ENCODE results near the gene PARN.
"Not testable (repeated sequence)": the region's sequence is repeated elsewhere in the genome, so short reads cannot be mapped to it uniquely, and the experiment has no call there.

PARN gene

GRCh38 chr16:14632693-14633569 lies 2.9 kb upstream of the PARN start, which contains the start of gene BFAR:
Gene BFAR (plus strand): TSS chr16:14632951. CDS start chr16:14644347, 11,396 bp downstream.
- peak; percentile 88 for DNase-seq (ENCODE audit: low spot score)

DNA sequence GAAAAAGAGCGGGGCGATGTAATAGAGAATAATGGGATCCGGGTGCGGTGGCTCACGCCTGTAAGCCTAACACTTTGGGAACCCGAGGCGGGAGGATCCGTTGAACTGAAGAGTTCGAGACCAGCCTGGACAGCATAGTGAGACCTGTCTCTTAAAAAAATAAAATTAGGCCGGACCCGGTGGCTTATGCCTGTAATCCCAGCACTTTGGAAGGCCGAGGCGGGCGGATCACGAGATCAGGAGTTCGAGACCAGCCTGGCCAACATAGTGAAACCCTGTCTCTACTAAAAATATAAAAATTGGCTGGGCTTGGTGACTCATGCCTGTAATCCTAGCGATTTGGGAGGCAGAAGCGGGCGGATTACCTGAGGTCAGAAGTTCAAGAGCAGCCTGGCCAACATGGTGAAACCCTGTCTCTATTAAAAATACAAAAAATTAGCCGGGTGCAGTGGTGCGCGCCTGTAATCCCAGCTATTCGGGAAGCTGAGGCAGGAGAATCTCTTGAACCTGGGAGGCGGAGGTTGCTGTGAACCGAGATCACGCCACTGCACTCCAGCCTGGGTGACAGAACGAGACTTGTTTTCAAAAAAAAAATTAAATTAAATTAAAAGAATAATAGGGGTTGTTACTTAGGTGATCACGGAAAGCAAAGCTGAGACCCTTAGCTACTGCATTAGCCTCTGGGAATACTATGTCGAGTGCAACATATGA lies 715 bp upstream of the PARN start:
- not testable (repeated sequence) for DNase-seq (ENCODE audit: low spot score)

- DNase-seq (ENCODE audit: low spot score): peak; percentile 15
Measured at GRCh38 chr16:14629612-14629918, 495 bp downstream of the PARN start.

- peak; percentile 11 for DNase-seq (ENCODE audit: low spot score)
Measured at GRCh38 chr16:14628806-14629611, 1.1 kb downstream of the PARN start.

DNA sequence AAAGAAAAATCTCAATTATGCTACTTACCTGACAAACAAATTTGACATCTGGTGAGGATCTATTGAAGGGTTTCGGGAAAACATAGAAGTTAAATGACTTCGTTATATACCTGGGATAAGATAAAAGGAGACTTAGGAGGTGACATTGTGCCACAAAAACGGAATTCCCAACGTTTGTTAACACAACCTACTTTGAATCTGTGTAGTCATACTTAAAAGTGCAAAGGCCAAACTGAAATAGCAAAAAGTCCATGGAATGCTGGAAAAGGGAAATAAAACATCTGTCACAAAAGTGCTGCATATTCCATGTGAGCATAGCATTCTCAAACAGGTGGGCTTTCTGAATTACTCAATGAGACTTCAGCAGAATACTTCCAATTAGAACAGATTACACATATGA lies 3.0 kb downstream of the PARN start:
- no peak for DNase-seq (ENCODE audit: low spot score)

DNA sequence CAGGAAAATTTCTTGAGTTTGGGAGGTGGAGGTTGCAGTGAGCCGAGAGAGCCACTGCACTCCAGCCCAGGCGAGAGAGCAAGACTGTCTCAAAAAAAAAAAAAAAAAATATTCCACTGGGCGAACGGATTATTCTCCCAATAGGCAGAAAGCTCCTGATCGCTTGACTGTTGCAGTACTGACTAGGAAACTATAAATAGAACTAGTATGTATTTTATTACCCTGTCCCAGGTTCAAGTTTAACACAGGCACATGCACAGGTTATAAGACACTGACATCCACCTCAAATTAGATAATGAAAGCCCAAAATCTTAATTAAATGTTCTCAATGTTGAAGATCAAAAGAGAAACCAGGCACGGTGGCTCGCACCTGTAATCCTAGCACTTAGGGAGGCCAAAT lies 11.5 kb downstream of the PARN start:
- DNase-seq (ENCODE audit: low spot score): no peak

DNA sequence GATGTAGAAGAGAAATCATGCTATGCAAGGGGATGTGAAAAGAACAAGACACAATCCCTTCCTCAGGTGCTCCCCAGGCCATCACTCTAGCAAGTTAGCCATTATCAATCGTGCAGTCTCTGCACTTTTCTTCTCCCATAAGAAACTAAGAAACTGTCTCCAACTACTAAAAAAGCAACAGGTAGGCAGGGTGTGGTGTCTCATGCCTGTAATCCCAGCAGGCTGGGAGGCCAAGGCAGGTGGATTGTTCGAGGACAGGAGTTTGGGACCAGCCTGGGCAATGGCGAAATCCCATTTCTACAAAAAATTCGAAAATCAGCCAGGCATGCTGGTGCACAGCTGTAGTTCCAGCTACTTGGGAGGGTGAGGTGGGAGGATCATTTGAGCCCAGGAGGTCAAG lies 13.8 kb downstream of the PARN start:
- no peak for DNase-seq (ENCODE audit: low spot score)

- no peak for DNase-seq (ENCODE audit: low spot score)
Measured at GRCh38 chr16:14613991-14614390, 16.1 kb downstream of the PARN start.

GRCh38 chr16:14611660-14612059 lies 18.4 kb downstream of the PARN start:
- no peak for DNase-seq (ENCODE audit: low spot score)

DNA sequence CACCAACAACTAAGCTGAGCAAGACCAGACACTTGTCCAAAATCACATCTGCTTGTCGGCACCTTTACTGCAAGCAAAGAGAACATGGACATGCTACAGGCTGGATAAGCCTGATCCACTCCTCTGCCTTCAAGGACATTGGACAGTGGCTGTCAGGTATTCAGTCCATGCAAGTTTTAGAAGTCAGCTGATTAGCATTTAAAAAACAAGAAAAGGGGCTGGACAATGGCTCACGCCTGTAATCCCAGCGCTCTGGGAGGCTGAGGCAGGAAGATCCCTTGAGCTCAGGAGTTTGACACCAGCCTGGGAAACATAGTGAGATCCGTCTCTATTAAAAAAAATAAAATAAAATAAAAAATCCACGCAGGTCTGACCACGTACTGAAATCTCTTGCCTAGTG lies 20.3 kb downstream of the PARN start:
- DNase-seq (ENCODE audit: low spot score): no peak

DNA sequence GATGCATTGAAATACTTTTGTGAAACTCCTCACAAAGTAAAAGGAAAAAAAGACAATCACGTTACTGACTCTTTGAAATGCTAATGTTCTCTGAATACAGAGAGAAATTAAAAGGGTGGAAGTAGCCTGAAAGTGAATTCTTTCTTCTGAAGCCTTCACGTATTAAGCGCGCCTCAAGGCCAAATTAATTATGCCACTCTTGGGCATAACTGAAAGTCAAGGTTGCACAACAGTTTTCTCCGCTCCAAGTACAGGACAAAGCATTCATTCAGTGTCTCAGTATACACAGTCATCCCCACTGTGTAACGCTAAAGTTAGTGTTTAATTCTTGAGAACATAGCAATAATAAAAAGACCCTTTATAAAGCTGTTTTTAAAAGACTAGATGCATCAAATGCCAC lies 21.5 kb downstream of the PARN start:
- no peak for DNase-seq (ENCODE audit: low spot score)

DNA sequence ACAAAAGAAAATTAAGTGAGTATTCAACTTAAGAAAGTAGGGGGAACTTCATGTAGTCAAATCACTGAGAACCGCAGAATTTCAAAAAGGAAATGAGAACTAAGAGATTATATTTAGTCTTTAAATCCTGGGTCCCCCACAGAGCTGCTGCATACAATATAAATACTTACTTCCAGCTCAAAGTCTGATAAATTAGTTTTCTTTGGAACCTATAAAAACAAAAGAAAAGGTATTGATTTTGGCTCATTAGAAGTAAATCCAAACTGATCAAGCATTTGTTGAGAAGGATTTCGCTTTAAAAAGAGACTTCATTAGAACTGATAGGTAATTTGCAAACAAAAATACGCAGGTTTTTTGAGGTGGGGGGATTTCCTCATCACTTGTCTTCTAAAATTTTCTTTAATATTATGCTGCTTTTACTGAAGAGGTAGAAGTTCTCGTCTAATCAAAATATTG lies 21.9 kb downstream of the PARN start:
- no peak for DNase-seq (ENCODE audit: low spot score)

DNA sequence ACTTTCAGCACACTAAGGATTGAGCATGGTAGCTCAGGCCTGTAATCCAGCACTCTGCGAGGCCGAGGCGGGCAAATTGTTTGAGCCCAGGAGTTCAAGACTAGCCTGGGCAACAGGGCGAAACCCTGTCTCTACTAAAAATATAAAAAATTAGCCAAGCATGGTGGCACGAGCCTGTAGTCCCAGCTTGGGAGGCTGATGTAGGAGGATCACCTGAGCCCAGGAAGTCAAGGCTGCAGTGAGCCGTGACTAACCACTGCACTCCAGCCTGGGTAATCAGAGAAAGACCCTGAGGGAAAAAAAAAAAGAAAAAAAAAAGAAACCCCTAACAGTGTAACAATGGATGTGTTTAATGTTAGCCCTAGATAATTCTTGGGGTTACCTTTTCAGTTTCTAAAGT lies 24.0 kb downstream of the PARN start:
- DNase-seq (ENCODE audit: low spot score): no peak

GRCh38 chr16:14602443-14602963 lies 27.6 kb downstream of the PARN start:
- no peak for DNase-seq (ENCODE audit: low spot score)

DNA sequence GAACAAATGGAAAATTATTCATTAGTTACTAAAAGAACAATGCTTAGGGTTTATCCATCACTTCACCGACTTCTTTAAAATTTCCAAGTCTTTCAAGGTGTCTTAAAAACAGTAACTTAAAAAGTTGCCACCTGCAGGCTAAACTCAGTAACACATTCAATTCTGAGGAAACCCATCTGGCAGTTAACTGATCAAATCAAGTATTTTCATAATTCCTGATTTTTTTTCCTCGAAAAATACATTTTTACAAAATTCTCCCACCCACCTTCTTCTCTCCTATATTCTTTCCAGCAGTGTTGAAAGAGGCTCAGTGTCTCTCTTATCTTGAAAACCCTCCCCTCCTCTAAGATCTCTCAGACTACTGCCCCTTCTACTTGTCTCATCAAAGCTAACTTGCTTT lies 29.9 kb downstream of the PARN start:
- DNase-seq (ENCODE audit: low spot score): no peak

DNA sequence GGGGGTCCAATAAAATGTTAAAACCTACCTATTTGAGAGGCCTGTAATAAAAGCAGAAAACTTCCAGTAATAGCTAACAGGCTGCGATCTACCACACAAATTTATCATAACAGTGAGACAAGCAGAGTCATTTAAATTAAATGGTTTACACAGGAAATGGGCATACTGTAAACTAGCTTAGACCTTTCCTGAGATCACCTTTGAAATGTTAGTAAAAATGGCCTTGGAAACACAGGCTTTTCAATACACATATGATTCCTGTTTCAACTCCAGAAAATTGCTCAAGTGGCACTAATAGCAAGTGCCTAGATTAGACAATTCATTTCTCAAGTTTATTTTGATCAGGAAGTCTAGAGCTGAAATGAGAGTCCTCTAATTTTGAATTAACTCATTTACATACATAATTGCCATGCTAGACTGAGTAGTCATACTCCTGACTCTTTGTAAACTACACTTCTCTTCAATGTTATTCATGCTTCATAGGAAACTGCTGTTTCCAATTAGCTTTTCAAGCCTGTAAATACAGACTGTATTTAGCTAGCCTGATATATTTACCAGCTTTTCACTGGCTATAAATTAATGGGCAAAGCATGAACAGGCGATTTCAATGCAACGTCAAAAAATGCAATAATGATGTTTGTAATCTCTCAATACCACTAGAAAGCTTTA lies 43.3 kb downstream of the PARN start:
- no peak for DNase-seq (ENCODE audit: low spot score)

- DNase-seq (ENCODE audit: low spot score): no peak
Measured at GRCh38 chr16:14585287-14585686, 44.8 kb downstream of the PARN start.

DNA sequence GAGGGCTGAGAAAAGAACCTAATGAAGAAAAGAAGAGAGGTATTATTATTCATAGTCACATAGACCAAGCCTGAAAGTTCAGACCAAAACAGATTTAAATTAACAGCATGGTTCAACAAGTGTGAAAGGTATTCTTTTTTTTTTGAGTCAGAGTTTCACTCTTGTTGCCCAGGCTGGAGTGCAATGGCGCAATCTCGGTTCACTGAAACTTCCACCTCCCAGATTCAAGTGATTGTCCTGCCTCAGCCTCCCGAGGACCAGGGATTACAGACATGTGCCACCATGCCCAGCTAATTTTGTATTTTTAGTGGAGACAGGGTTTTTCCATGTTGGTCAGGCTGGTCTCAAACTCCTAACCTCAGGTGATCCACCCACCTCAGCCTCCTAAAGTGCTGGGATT lies 49.1 kb downstream of the PARN start:
- not testable (repeated sequence) for DNase-seq (ENCODE audit: low spot score)

- no peak for DNase-seq (ENCODE audit: low spot score)
Measured at GRCh38 chr16:14579266-14579665, 50.8 kb downstream of the PARN start.

DNA sequence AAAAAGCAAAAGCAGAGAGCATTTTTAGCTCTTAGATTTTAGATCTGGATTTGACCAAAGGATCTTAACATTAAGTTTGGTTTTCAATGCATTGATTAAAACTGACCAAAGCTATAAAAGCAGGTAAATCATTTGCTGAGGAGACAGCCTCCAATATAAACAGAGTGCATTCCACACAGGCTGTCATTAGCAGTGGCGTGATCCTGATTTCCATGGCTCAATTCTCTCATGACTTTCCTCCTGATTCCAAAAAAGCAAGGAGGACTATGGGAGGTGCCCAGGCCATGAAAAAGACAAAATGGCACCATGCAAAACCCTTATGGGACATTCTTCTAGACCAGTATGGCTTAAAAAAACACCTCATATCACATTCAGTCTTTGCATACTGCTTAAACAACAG lies 53.5 kb downstream of the PARN start:
- no peak for DNase-seq (ENCODE audit: low spot score)

DNA sequence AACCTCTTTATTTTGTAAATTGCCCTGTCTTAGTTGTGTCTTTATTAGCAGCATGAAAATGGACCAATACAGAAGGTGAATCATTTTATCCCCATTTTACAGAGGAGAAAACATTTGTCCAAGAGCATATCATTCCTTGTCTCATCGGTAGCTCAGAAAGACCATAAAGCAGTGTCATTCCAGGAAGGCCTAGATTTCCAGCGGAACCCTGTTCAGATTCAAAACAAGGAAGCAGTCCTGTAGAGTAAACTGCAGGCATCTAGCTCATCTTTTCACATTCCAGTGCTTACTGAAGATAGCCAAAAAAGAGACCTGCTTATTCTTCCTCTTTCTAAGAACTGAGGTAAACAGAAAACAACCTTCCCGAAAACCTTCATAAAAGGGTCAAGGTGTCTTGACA lies 54.0 kb downstream of the PARN start:
- no peak for DNase-seq (ENCODE audit: low spot score)

Data from HuH-7.5 (cell line).